HG03175 (cell line): ENCODE results near the gene SLC9A3.
"Not testable (repeated sequence)": the region's sequence is repeated elsewhere in the genome, so short reads cannot be mapped to it uniquely, and the experiment has no call there.

Source experiments
- ATAC-seq: cut with Tn5 transposase; IDR thresholded peaks from one replicate; pipeline ENCODE4 v1.9.1; 2021; ENCODE audit warnings: mild to moderate bottlenecking, moderate library complexity; ENCODE audit not compliant: unreplicated experiment

Gene SLC9A3

DNA sequence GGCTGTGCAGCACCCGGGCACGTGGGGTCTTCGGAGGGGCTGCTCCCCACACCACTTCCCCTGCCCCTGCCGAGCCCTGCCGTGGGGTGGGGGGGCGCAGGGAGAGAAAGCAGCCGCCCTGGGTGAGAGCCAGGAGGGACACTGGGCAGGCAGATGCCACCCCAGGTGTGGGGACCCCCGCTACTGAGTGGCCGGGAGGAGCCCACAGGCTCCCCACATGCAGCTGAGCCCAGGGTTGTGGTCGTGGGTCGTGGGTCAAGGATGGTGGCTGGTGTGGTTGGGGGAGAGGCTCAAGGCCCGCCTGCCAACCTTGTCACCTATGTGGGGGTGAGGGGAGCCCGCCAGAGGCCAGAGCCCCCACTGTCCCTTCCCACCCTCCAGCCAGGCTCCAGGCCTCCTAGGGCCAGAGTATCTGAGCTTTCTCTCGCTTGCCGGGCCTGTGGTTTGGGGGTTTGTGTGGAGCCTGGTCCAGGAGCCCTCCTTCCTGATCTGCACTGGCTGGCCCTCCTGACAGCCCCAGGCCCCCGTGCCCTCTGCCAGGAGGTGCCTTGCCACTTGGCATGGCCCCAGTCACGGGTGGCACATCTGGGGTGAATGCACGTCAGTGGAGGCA lies 45.8 kb downstream of the SLC9A3 start:
- ATAC-seq: no peak

DNA sequence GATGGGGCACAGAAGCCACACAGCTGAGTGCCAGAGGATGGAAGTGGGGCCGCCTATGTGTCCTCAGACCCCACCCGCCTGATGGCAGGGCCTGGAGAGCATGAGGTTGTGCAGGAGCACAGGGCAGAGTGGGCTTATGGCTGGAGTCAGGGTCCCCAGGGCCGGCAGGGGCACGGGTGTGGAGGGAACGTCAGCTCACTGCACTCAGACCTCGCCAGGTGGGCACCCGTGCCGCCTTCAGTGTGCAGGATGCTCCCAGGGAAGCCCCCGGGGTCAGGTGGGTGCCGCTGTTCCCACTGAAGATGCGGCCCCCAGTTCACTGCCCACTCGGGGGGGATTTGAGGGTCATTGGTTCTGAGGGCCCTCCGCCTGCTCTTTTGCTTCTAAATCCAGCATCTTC lies 46.4 kb downstream of the SLC9A3 start:
- no peak for ATAC-seq

DNA sequence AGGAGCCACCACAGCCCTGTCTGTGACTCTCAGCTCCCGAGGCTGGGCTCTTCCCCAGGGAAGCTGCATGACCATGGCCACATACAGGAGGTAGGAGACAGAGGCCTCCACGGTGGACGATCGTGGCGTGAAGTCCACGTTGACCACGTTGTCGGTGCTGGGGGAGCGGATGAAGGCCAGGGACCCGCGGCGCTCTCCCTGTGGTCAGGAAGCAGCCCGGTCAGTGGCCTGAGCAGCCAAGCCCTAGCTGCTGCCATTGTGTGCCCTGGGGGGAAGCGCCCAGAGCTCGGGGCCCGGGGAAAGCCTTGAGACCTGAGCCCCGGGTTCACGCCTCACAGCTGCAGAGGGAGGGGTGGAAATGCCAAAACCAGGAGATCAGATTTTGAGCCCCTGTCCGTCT lies 47.0 kb downstream of the SLC9A3 start:
- no peak for ATAC-seq

GRCh38 chr5:476814-477175 lies 47.5 kb downstream of the SLC9A3 start:
- ATAC-seq: no peak

DNA sequence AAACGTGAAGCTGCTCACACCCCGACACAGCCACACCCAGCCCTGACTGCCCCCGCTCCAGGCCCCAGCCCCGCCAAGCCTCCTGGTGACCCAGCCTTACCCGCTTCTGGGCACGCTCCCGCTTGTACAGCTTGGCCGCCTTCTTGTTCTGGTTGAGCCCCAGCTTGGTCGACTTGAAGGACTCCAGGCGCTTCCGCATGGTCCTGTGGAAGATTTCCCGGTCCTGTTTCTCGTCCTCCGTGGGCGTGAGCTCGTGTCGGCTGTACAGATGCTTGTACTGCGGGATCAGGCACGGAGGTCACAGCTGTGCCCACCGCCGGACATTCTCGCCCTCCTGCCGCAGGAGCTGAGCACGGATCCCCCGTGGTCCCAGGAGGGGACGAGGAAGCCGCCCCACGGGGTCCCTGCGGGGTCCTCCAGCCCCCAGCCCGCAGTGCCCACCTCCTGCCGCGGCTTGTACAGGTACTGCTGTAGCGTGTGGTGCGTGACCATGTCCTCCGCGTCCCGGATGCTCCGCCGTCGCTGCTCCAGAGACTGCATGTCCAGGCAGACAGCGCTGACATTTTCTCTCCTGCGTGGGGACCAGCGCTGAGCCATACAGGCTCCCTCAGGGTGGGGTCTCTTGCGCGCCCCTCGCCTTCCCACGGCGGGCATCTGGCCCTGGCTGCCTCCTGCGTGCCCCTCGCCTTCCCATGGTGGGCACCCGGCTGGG lies 48.0 kb downstream of the SLC9A3 start:
- ATAC-seq: no peak

- ATAC-seq: no peak
Measured at GRCh38 chr5:475704-476101, 48.5 kb downstream of the SLC9A3 start.

- ATAC-seq: no peak
Measured at GRCh38 chr5:474840-475661, 49.2 kb downstream of the SLC9A3 start.

- not testable (repeated sequence) for ATAC-seq
Measured at GRCh38 chr5:474232-474839, 49.9 kb downstream of the SLC9A3 start.

GRCh38 chr5:473551-474192 lies 50.6 kb downstream of the SLC9A3 start:
- peak; percentile 27 for ATAC-seq

DNA sequence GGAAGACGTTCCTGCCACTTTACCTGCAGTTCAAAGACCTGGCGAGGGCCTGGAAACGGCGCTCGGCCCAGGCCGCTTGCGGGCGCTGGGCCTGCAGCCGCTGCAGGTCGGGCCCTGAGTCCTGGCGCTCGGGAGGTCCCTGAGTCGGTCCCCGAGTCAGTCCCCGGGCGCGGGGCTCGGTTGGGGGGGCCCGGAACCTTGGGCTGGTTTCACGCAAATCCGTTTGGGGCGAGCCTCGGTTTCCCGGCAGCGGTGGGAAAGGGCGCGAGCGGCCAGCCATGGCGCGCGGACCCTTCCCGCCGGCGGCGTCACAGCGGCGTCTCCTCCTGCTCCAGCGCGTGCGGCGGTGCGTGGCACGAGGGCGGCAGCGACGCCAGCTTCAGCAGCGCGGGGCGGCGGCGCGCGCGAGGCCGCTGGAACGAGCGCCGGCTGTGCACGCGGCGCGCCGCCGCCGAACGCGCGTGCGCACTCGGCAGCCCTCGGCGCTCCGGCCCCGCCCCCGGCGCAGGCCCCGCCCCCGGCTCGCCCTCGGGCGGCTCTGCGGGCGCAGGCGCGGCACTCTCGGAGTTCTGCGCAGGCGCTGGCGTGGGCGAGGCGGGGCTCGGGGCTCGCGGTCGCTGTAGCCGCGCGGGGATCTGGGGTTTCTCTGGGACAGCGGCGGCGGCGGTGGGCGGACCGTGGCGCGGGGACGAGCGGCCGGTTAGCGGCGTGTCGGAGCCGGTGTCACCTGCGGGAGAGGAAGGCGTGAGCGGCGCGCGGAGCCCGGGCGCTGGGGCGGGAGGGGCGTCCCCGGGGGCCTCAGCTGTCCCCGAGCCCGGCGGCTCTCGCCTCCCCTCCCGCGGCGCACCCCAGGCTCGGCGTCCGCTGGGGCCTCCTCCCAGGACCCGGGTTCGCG lies 51.3 kb downstream of the SLC9A3 start:
- peak; percentile 72 for ATAC-seq

DNA sequence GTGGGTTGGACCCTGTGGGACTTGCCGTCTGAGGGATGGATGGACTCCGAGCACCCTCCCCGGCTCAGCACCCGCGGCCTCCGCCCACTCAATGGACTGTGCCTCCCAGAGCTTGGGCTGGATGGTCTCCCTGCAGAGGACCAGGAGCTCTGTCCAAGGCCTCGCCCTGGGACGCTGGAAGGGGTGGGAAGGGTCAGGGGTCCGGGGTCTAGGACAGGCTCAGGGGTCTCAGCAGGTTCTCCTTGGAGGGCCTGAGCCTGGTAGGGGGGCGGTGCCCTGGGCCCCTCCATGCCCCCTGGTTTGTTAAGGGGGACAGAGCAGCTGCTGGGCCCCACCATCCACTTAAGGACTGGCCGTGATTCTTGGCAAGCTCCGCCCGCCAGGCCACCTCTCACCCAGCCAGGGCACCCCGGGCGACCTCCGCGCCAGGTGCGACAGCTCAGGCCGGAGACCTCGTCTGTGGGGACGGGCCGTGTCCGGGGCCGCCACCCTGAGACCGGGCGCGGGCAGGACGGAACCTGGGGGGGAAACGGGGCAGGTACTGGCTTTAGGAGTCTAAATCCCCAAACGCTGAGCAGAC lies 52.1 kb downstream of the SLC9A3 start:
- ATAC-seq: peak; percentile 15

- ATAC-seq: no peak
Measured at GRCh38 chr5:471750-472058, 52.5 kb downstream of the SLC9A3 start.

DNA sequence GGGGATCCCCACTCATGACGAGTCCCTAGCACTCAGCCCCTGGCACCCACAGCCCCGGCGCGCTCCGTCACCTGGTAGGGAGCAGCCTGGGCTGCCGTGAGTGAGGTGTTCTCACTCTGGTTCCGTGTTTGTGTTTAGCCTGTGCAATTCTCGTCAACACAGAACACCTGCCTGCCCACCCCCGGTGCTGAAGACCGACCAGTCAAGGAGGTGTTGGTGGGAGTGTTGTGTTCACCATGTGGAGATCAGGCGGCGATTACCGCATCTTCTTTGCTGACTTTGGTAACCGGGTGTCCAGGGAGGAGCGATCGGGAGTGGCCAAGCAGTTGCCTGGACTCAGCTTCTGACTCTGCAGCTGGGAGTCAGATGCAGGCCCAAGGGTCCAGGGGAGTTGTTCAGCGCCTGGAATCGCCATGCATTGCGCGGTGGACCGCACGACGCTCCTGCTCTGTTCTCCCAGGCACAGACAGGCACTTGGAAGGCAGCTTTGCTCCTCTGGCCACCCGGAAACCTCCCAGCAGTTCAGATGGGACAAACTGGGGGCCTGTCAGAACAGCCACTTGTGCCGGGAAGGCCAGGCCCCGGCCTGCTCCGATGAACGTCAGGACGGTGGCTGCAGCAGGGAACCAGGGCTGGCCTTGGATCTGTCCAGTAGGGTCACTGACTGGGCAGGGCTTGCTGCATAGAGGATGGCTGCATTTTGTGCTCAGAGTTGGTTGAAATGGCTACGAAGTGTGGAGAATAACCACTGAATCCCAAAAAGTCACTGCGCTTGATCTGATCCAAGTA lies 53.1 kb downstream of the SLC9A3 start:
- no peak for ATAC-seq

DNA sequence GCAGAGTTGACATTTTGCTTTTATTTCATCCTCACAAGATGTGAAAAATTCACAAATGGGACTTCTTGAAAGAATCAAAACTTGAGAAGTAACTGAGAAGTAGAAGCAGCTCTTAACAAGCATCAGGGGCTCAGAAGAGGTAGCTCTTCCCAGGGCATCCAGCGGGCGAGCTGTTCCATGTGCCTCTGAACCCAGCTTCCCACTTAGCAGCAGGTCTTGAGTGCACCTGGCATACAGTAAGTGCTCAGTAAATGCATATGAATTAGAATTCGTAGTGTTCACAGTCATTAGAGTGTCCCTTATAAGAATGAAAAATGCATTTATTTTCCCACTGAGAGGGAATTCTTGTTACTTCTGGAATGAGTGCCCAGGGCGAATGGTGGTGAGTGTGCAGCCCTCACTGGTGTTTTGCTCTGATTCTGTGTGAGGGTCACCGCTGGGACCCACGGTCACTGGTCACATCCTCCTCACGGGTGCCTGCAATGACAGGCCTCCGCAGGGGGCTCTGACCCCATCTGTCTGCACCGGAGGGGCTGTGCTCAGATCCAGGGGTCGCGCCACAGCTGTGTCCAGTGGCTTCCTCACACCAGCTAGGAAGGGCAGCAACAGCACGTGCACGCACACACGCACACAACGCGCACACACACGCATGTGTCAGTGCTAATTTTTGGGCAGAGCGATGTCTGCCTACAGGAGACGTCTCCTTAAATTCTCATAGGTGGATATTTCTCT lies 54.3 kb downstream of the SLC9A3 start:
- no peak for ATAC-seq

DNA sequence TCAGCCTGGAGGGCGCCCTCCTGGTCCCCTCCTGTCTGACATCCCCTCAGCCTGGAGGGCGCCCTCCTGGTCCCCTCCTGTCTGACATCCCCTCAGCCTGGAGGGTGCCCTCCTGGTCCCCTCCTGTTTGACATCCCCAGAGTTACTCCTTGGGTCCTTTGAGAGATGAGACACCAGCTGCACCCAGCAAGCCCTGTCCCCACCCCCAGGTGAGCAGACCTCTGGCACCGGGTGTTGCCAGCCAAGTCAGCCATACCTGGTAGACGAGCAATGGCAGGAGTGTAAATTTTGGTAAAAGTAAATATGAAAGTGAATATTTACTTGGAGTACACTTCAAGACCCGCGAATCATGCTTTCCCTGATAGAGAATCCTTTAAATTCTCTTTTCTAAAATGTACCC lies 55.8 kb downstream of the SLC9A3 start:
- no peak for ATAC-seq

- no peak for ATAC-seq
Measured at GRCh38 chr5:466661-467310, 57.5 kb downstream of the SLC9A3 start.

DNA sequence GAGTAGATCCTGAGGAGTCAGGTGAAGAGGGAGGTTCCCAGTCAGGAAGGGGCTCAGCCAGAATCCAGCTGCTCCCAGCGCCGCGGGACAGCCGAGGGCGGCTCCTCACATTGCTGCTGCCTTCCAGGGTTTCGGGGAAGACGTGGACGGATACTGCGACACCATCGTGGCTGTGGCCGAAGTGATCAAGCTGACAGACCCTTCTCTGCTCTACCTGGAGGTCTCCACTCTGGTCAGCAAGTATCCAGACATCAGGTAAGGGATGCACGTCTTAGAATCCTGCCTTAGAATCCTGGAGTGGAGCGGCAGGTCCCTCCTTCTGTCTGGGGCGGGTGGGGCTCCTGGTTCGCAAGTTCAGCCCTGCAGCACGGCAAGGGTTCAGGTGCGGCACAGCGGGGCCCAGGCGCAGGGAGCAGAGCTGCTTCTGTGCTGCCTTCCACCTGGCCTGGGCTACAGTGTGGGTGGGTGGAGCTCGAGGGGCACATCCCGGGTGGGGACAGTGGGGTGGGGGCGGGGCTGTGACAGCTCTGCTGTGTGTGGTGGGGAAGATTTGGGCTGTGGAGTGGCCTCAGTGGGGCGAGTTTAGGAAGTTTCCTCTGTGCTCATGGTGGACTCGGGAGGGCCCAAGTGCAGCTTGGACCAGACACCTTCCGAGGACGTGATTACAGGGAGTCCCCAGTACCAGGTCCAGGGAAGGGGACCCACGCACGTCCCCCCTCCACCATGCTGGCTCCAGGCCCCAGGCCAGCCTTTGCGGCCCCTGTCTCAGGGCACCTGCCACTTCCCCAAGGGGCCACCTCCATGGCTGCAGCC lies 58.5 kb downstream of the SLC9A3 start:
- no peak for ATAC-seq
